Choroid plexus epithelial cell (primary cell): Measurements from ENCODE around the gene MATN1.
A peak's percentile ranks its signal among the peaks of the same experiment; 100 is the strongest.

Experiments used
- DNase-seq: peaks from one replicate; pipeline ENCODE4 v3.0.0-alpha.2; 2010; ENCODE audit warnings: low read depth
- H3K4me3 ChIP-seq: 2 replicates; pipeline ENCODE4 v1.5.1; 2011; ENCODE audit warnings: low read depth, mild to moderate bottlenecking, control low read depth, low read length, moderate library complexity
- CTCF ChIP-seq: conservative IDR thresholded peaks from 2 replicates; pipeline ENCODE4 v1.5.1; 2011; ENCODE audit warnings: low read depth, mild to moderate bottlenecking, control low read depth, inconsistent platforms, low read length, moderate library complexity

MATN1 gene

GRCh38 chr1:30698401-30698981 is 24.9 kb downstream of the MATN1 start:
- DNase-seq: no peak
- no peak for TF ChIP-seq CTCF
- no peak overlapping the region for H3K4me3 ChIP-seq

GRCh38 chr1:30697571-30698376 is 25.6 kb downstream of the MATN1 start:
- TF ChIP-seq CTCF: no peak
- no peak overlapping the region for H3K4me3 ChIP-seq
- DNase-seq: peak; percentile 40

GRCh38 chr1:30696831-30697230 is 26.6 kb downstream of the MATN1 start:
- no peak overlapping the region for H3K4me3 ChIP-seq
- DNase-seq: no peak
- no peak for TF ChIP-seq CTCF

- no peak for DNase-seq
- no peak for TF ChIP-seq CTCF
- no peak overlapping the region for H3K4me3 ChIP-seq
Measured at GRCh38 chr1:30695439-30695841, 27.9 kb downstream of the MATN1 start.

- no peak for TF ChIP-seq CTCF
- no peak overlapping the region for H3K4me3 ChIP-seq
- no peak for DNase-seq
Measured at GRCh38 chr1:30694280-30695175, 28.9 kb downstream of the MATN1 start.

GRCh38 chr1:30693822-30694221 is 29.6 kb downstream of the MATN1 start:
- no peak for TF ChIP-seq CTCF
- DNase-seq: no peak
- no peak overlapping the region for H3K4me3 ChIP-seq
